Measurements from ENCODE around the gene CIRBP.

Gene CIRBP

DNA sequence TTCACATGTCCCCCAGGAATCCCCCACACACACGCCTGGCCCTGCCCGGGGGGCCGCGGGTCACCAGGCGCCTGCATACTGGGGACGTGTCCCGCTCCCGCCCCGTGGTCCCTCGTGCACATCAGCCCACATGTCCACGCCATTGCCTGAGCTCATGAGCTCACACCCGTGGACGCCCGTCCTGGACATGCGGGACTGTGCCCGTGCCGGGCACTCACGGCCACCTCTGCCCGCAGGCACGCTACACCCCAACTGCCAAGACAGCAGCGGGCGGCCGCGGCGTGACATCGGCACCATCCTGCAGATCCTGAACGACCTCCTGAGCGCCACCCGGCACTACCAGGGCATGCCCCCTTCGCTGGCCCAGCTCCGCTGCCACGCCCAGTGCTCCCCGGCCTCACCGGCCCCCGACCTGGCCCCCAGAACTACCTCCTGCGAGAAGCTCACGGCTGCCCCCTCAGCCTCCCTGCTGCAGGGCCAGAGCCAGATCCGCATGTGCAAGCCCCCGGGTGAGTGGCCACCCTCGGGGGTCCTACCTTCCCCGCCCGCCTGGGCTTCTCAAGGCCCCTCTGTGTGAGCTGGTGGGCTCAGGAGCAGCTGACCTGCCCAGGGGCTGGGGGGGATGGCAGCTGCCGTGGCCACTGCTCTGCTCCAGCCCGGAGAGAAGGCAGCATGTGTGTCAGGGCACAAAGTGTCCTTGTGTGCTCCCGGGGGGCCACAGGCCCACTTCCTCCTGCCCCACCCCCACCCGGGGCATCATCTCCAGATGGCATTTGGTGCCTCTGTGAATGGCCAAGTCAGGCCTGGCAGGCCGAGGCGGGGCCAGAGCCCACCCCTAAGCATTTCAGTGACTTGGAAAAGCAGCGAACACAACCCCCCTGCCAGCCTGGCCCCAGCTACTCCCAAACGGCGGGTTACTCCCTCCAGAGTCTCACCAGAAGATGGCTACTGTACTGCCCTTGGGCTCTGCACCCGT is 13.7 kb upstream of the CIRBP start:
- no peak for TF ChIP-seq CTCF (IDR thresholded peaks at IDR 0.05; ENCODE audit: control insufficient read depth, extremely low read depth, insufficient read depth)
- H3K4me3 ChIP-seq (ENCODE audit: low read depth, low read length), result no peak overlapping the region
- no peak for DNase-seq (ENCODE audit: low read depth)

GRCh38 chr19:1256646-1257474 is 12.3 kb upstream of the CIRBP start:
- no peak overlapping the region for H3K4me3 ChIP-seq (ENCODE audit: low read depth, low read length)
- DNase-seq (ENCODE audit: low read depth), result no peak
- TF ChIP-seq CTCF (IDR thresholded peaks at IDR 0.05; ENCODE audit: control insufficient read depth, extremely low read depth, insufficient read depth), result no peak

- TF ChIP-seq CTCF (IDR thresholded peaks at IDR 0.05; ENCODE audit: control insufficient read depth, extremely low read depth, insufficient read depth), result no peak
- H3K4me3 ChIP-seq (ENCODE audit: low read depth, low read length), result no peak overlapping the region
- no peak for DNase-seq (ENCODE audit: low read depth)
These were observed 11.5 kb upstream of the CIRBP start for GRCh38 chr19:1257475-1258162.

DNA sequence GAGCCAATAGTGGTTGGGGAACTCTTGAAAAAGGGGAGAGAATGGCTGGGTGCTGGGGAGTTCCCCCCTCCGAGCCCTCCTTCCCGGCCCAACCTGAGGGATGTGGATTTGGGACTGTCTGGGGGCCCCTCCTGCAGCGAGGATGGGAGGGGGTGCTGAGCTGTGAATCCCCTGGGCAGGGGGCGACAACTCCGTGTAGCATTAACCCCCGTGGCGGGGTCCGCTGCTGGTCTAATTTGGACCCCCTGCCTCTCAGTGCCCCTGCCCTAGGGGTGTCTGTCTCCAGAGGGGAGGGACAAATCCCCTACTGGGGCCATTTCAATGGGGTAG is 11.0 kb upstream of the CIRBP start:
- no peak for DNase-seq (ENCODE audit: low read depth)
- H3K4me3 ChIP-seq (ENCODE audit: low read depth, low read length), result no peak overlapping the region
- TF ChIP-seq CTCF (IDR thresholded peaks at IDR 0.05; ENCODE audit: control insufficient read depth, extremely low read depth, insufficient read depth), result no peak

GRCh38 chr19:1258707-1259205 is 10.4 kb upstream of the CIRBP start:
- H3K4me3 ChIP-seq (ENCODE audit: low read depth, low read length), result no peak overlapping the region
- no peak for DNase-seq (ENCODE audit: low read depth)
- no peak for TF ChIP-seq CTCF (IDR thresholded peaks at IDR 0.05; ENCODE audit: control insufficient read depth, extremely low read depth, insufficient read depth)

DNA sequence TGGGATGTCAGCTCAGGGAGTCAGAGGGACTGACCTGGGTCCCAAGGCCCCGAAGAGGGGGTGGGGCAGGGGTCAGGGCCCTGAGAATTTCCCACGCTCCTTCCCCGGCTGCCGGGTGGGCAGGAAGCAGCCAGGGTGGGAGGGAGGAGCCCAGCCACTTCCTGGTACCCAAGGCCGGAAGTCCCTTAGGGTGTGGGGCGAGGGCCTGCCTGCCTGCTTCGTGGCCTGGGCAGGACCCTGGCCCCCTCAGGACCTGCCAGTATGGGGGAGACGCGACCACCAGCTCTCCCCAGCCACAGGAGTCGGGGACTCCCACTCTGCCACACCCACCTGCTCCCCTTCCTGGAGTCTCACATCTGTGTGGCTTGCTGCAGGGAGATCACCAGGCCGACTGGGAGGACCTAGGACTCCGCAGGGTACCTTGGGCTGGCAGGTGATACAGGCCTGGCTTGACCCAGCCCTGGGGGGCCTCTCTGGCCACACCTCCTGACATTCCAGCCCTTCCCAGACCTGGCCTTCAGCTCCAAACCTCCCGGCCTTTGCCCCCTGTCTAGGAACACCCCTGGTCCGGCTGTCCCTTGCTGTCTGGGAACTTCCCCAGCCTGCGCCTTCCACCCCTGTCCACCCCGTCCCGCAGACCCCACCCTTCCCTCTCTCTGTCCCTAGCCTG is 9.8 kb upstream of the CIRBP start:
- no peak for TF ChIP-seq CTCF (IDR thresholded peaks at IDR 0.05; ENCODE audit: control insufficient read depth, extremely low read depth, insufficient read depth)
- no peak for DNase-seq (ENCODE audit: low read depth)
- no peak overlapping the region for H3K4me3 ChIP-seq (ENCODE audit: low read depth, low read length)
